T-helper 1 cell treated with Interleukin-12 subunit alpha and Interleukin-12 subunit beta and Interleukin-4 antibody, amounts not matched to agents 30 μg/mL and 1 μg/mL, for 36 hours (primary cell): ENCODE results near the gene NR3C2.

Source experiments
- H3K27ac Mint-ChIP-seq: one replicate; pipeline ENCODE4 v1.8.0; 2021; ENCODE audit warnings: mild to moderate bottlenecking, mixed read lengths
- H3K27me3 Mint-ChIP-seq: one replicate; pipeline ENCODE4 v1.8.0; 2021; ENCODE audit warnings: low read depth, mixed read lengths
- H3K36me3 Mint-ChIP-seq: one replicate; pipeline ENCODE4 v1.8.0; 2021; ENCODE audit warnings: low read depth, mixed read lengths
- H3K4me1 Mint-ChIP-seq: one replicate; pipeline ENCODE4 v1.8.0; 2021; ENCODE audit warnings: low read depth, mixed read lengths
- H3K4me3 Mint-ChIP-seq: one replicate; pipeline ENCODE4 v1.8.0; 2021; ENCODE audit warnings: mild to moderate bottlenecking, moderate library complexity, mixed read lengths
- H3K9me3 Mint-ChIP-seq: one replicate; pipeline ENCODE4 v1.8.0; 2021; ENCODE audit warnings: mixed read lengths

NR3C2 gene

DNA sequence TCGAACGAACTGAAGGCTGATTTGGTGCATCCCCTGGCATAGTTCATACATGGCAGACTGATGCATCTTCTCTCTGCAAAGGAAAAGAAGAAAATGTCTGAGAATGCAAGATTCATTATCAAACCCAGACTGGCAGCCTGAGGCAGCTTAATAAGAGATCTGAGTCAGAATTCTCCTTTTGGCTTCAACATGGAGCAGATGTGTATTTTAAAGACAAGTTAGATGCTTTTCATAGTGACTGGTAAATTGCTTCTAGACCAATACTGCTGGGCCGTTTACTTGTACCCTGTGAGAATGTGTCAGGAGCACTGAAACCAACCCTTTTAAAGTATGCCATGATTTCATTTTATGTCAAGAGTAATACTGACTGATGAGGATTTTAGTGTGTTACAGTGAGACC lies 322.0 kb downstream of the NR3C2 start:
- Mint-ChIP-seq H3K9me3 (peaks cover 22% of the 10 kb centered on the region), H3K4me1 (no peaks in the 10 kb centered on the region), H3K27ac (no peak overlapping the region), H3K27me3 (no peaks in the 10 kb centered on the region), H3K36me3 (no peaks in the 10 kb centered on the region), H3K4me3 (no peak overlapping the region)

DNA sequence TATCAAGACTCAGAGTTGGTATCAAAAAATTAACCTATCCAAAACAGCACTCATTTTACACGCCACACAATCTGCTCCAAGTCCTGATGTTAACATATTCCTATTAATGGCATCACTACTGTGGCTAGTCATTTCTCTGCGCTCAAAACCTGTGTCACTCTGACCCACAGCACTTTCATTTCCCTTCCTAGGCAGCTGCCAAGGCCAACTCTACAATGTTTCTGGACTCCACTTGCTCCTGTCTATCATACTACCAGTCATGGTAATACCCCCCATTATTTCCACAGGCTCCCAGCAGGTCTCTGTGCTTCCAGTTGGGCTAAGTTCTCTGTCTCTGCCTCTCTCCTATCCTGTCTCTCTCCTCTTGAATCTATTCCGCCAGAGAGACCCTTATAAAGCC lies 323.6 kb downstream of the NR3C2 start:
- Mint-ChIP-seq H3K4me1 (no peaks in the 10 kb centered on the region), H3K27ac (no peak overlapping the region), H3K36me3 (no peaks in the 10 kb centered on the region), H3K4me3 (no peak overlapping the region), H3K27me3 (no peaks in the 10 kb centered on the region), H3K9me3 (peaks cover 13% of the 10 kb centered on the region)

DNA sequence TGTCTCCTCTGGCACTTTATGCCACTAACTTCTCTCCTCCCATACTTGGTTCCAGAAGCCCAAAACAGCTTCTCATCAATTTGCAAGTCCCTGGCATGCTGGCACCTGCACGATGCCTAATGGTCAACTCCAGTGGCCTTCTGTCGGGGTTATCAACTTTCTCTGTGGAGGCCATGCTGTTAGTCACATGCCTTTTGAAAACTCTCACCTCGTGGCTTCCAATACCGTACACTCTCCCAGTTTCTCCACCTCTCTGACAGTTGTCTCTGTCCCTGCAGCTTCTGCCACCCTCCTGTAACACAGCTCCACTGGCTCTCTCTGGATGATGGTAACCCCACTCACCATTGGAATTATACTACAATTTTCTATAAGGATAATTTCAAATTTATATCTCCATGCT lies 324.0 kb downstream of the NR3C2 start:
- H3K4me3 Mint-ChIP-seq = no peak overlapping the region
- H3K4me1 Mint-ChIP-seq = no peaks in the 10 kb centered on the region
- H3K27ac Mint-ChIP-seq = no peak overlapping the region
- peaks cover 8% of the 10 kb centered on the region for H3K9me3 Mint-ChIP-seq
- no peaks in the 10 kb centered on the region for H3K27me3 Mint-ChIP-seq
- no peaks in the 10 kb centered on the region for H3K36me3 Mint-ChIP-seq

DNA sequence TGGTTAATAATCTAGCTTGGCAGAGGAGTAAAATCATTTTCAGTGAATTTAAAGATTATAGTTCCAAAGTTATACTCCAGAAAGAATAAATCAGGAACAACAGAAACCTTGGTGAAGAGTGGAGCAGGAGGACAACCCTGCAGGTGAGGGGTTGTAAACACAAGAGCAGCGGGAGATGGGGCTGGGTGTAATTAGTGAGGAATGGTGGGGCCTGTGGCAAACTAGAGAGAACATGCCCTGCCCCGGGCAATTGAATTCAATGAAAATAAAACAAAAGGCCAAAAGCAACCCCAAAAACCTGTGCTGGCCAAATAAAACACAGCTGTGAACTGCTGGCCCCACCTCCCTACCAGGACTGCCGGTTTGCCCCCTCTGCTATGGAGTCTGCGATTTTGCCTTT lies 325.2 kb downstream of the NR3C2 start:
- H3K9me3 Mint-ChIP-seq = no peaks in the 10 kb centered on the region
- no peak overlapping the region for H3K27ac Mint-ChIP-seq
- no peak overlapping the region for H3K4me3 Mint-ChIP-seq
- no peaks in the 10 kb centered on the region for H3K36me3 Mint-ChIP-seq
- no peaks in the 10 kb centered on the region for H3K27me3 Mint-ChIP-seq
- H3K4me1 Mint-ChIP-seq = no peaks in the 10 kb centered on the region

DNA sequence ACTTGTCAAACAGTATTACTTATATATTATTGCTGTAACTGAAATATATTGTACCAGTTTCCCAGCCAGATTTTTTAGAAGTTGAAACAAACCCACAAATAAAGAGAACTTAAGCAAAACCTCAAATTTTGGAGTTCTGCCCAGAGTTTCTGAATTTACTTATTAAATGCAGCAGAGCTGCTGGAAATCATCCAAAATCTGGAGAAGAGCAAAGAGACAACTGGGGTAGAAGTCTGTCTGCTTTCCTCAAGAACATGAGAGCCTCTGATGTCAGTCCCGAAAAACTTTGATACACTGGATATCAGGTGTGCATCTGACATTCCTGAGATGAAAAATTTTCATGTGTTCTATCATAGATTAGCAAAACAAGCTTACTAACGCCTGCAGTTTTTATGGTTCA lies 325.9 kb downstream of the NR3C2 start:
- Mint-ChIP-seq H3K4me1 (no peaks in the 10 kb centered on the region), H3K27ac (no peak overlapping the region), H3K4me3 (no peak overlapping the region), H3K27me3 (no peaks in the 10 kb centered on the region), H3K36me3 (no peaks in the 10 kb centered on the region), H3K9me3 (no peaks in the 10 kb centered on the region)

DNA sequence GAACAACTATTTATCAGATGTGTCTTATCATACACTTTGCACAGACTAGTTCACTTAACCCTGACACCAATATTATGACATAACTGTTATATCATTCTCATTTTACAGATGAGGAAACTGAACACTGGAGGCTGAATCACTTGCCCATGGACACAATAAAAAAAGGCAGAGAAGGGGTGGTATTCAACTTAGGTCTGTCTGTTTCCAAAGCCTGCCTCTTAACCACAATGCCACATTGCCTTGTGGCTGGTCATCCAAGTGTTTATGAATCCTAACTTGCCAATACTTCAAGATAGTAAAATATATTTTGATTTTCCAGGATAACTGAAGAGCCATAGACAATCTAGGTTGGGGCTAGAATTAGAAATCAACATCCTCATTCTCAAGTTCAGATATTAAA lies 327.8 kb downstream of the NR3C2 start:
- no peaks in the 10 kb centered on the region for H3K4me1 Mint-ChIP-seq
- H3K27me3 Mint-ChIP-seq = no peaks in the 10 kb centered on the region
- H3K4me3 Mint-ChIP-seq = no peak overlapping the region
- H3K9me3 Mint-ChIP-seq = no peaks in the 10 kb centered on the region
- H3K27ac Mint-ChIP-seq = no peak overlapping the region
- no peaks in the 10 kb centered on the region for H3K36me3 Mint-ChIP-seq

DNA sequence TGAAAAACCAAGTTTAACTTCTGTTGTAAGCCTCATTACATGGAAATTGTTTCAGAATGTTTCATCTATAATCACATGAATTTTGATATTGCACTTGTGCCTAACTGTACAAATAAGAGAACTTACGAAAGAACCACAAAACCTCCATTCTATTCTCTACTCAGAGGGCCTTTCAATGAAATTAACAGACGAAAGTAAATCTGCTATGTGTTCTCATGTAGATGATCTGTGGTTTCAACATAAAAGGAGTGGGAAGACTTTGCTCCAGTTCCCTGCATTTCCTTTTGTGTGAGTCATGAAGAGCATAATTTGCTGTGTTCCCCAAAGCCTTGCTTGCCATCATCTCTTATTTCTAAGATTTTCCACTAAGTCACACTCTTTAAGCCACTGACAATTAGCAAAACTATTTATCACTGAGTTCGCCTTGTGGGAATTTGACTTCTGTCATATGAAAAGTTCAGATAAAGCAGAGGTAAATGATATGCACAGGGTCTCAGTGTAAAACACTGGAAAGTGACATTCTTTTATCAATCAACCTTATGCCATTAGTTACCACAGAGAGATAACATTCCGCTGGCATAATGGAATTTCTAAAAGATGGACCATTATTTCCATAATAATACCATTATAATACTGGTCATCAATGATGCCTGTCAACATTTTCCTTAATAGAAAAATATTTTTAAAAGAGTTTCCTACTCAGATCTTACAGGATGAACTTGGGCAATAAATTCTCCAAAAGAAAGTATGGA lies 329.8 kb downstream of the NR3C2 start:
- H3K36me3 Mint-ChIP-seq = no peaks in the 10 kb centered on the region
- no peaks in the 10 kb centered on the region for H3K27me3 Mint-ChIP-seq
- H3K4me3 Mint-ChIP-seq = no peak overlapping the region
- H3K9me3 Mint-ChIP-seq = no peaks in the 10 kb centered on the region
- H3K4me1 Mint-ChIP-seq = no peaks in the 10 kb centered on the region
- H3K27ac Mint-ChIP-seq = no peak overlapping the region

DNA sequence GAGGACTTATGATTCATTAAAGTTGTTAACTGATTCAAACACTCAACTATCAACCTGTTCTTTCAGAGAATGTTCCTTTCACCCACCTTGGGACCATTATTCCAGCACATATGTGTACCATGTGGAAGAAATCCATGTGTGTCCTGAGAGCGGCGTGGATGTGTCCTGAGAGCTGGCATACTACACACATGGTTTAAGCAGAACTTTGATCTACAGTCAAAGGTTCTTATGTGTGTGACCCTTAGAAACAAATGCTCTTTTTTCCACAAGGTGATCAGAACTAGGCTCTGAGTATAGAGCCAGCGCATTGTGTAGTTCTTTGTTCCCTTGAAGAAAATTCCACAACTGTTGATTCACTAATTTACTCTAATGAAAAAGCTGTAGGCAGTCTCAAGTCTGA lies 332.0 kb downstream of the NR3C2 start:
- Mint-ChIP-seq H3K4me3 (no peak overlapping the region), H3K36me3 (no peaks in the 10 kb centered on the region), H3K9me3 (peaks cover 4% of the 10 kb centered on the region), H3K27ac (no peak overlapping the region), H3K27me3 (no peaks in the 10 kb centered on the region), H3K4me1 (no peaks in the 10 kb centered on the region)

DNA sequence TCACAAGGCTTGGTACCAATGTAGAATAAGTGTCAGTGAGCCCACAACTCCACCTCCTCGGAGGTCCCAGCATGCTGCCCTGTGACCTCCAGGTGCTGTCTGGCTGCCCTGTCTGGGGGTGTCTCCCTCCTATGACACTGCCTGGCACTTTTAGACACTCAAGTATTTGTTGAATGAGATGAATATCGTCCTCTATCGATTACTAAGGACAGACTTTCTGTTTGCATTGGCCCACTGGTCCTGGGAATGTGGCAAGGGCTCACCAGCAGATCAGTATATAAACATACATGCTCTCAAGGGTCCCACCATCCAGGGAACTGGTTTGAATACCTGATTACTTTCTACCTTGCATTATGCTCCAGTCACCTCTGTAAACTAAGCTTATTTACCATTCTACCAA lies 333.0 kb downstream of the NR3C2 start:
- Mint-ChIP-seq H3K27ac (no peak overlapping the region), H3K4me1 (no peaks in the 10 kb centered on the region), H3K4me3 (no peak overlapping the region), H3K9me3 (peaks cover 4% of the 10 kb centered on the region), H3K27me3 (no peaks in the 10 kb centered on the region), H3K36me3 (no peaks in the 10 kb centered on the region)

DNA sequence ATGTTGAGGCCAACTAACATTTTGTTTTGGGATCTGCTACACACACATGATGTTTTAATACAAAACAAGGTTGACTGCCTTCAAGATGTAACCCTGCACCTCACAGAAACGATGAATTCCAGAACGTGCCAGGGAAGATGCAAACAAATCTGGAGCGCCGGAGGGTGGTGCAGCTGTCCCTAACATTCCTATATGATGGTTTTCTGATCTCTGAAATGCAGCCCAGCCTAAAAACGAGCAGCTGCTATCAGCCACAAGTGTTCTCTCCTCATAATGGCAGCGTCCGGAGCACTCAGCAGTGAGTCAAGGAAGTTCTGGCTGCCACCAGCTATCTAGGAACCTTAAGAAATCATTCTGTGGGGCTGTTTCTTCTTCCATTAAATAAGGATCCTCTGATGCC lies 333.4 kb downstream of the NR3C2 start:
- Mint-ChIP-seq H3K27ac (no peak overlapping the region), H3K4me3 (no peak overlapping the region), H3K36me3 (no peaks in the 10 kb centered on the region), H3K9me3 (peaks cover 4% of the 10 kb centered on the region), H3K4me1 (no peaks in the 10 kb centered on the region), H3K27me3 (no peaks in the 10 kb centered on the region)

DNA sequence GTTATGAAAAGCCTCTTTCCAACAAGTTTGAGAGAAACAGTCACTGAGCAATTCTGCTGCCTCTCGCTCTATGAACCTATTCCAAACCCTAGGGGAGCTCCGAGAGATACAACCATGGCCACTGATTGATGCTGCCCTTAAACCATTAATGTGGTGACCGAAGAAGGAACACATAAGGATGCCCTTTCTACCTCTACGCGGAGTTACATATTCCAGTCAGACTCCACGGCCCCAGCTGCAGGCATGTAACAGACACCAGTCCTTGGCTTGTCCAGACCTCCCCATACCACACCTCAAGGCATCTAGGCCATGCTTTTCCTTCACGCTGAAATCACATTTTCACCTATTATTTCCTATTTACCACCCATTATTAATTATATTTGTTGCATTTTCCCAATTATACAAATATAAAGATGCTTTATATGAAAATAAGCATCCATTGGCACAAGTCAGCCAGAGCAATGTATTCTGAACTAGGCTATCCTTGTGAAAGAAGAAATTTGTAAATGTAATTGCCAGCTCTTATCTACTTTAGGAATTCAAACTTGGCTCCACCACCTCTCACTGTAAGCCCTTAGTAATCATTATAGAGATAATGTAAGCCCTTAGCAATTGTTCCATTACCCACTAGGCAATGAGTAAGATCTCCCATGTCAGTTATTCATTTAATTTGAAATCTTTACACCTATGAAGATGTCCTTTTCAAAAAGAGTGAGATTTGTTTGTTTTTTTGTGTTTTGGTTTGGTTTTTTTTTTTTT lies 338.4 kb downstream of the NR3C2 start:
- no peak overlapping the region for H3K27ac Mint-ChIP-seq
- H3K9me3 Mint-ChIP-seq = peaks cover 4% of the 10 kb centered on the region
- H3K27me3 Mint-ChIP-seq = no peaks in the 10 kb centered on the region
- H3K4me3 Mint-ChIP-seq = no peak overlapping the region
- no peaks in the 10 kb centered on the region for H3K4me1 Mint-ChIP-seq
- no peaks in the 10 kb centered on the region for H3K36me3 Mint-ChIP-seq

DNA sequence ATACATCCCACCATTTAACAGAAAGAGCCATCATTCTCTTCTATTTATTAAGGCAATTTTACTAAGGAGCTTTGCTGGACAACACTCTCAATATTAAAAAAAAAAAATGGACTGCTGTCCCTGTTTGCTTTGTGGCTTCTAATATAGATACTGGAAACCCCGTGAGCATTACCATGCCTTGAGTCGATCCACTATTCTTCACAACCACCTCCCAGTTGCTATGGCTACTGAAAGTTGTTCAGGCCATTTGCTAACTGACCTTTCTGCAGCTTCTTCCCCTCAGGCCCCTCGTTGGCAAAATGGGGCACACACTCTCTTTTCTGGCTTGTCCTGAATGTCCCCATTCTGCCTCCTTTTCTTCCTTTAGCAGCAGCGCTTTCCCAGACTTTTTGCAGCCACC lies 340.4 kb downstream of the NR3C2 start:
- Mint-ChIP-seq H3K4me3 (no peak overlapping the region), H3K27me3 (no peaks in the 10 kb centered on the region), H3K4me1 (no peaks in the 10 kb centered on the region), H3K36me3 (no peaks in the 10 kb centered on the region), H3K9me3 (peaks cover 4% of the 10 kb centered on the region), H3K27ac (no peak overlapping the region)

DNA sequence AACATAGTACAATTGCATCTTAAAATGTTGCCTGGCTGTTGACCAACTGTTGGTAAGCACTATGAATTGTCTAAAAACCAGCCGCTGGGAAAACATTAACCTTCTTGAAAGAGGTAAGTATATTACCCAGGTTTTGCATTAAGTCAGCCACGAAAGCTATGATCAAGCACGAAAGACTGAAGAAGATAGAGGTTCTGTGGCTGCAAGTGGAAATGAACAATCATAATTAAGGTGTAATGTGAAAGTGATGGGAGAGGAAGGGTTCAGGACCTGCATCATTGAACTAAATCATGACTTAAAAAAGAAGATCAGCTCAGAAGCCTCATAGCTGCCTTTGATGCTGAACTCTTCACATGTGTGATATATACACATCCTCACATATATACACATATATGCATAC lies 341.0 kb downstream of the NR3C2 start:
- Mint-ChIP-seq H3K9me3 (peaks cover 4% of the 10 kb centered on the region), H3K27ac (no peak overlapping the region), H3K27me3 (no peaks in the 10 kb centered on the region), H3K4me3 (no peak overlapping the region), H3K36me3 (no peaks in the 10 kb centered on the region), H3K4me1 (no peaks in the 10 kb centered on the region)

DNA sequence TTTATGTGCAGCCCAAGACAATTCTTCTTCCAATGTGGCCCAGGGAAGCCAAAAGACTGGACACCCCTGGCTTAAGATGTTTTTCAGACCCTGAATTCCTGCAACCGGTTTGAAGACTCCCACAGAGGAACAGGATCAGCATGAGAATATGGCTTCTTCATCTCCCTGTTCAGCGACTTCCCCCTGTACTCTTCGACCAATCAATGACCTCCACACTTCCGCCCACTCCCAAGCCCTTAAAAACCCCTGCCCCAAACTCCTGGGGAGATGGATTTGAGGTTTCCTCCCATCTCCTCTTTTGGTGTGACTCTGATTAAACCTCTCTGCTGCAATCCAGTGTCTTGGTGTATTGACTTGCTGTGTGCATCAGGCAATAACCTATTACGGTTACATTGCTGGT lies 344.4 kb downstream of the NR3C2 start:
- no peak overlapping the region for H3K4me3 Mint-ChIP-seq
- no peaks in the 10 kb centered on the region for H3K27me3 Mint-ChIP-seq
- H3K27ac Mint-ChIP-seq = no peak overlapping the region
- no peaks in the 10 kb centered on the region for H3K36me3 Mint-ChIP-seq
- no peaks in the 10 kb centered on the region for H3K9me3 Mint-ChIP-seq
- no peaks in the 10 kb centered on the region for H3K4me1 Mint-ChIP-seq

DNA sequence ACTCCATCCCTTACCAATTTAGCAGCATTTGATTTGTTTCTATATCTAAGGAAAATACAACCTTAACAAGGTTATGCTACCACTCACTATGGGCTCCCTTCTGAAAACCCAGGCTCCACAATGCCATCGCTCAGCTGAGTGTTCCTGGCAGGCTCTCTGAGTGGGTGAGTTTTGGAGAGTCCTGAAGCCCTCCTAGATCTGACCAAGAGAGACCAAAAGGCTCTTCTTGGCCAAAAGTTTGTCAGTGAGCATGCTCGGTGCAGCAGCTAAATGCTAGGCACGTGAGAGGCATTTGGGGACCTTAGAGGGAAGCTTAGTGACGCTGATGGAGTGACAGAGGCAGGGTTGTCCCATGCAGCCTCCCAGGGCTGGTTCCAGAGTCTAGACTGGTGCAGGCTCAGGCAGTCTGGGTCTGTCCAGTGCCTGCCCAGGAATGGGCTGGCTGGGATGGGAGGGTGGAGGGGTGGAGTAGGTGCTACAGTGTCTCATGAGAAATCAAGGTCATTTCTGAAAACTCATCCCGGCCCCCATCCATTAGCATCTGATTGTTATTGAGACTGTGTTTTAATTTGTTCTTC lies 346.8 kb downstream of the NR3C2 start:
- H3K27me3 Mint-ChIP-seq = no peaks in the 10 kb centered on the region
- no peak overlapping the region for H3K27ac Mint-ChIP-seq
- no peaks in the 10 kb centered on the region for H3K4me1 Mint-ChIP-seq
- no peaks in the 10 kb centered on the region for H3K9me3 Mint-ChIP-seq
- no peak overlapping the region for H3K4me3 Mint-ChIP-seq
- no peaks in the 10 kb centered on the region for H3K36me3 Mint-ChIP-seq
